Mucosa of gallbladder (tissue), 1 donor: ENCODE measurements around the gene VSTM1. TPM values are rescaled to one million over a fixed set of nuclear protein-coding genes. Genes with fewer than 3 reads are reported as not detected.
"Not testable (repeated sequence)": the region's sequence is repeated elsewhere in the genome, so short reads cannot be mapped to it uniquely, and the experiment has no call there.

Experiments used
- DNase-seq: peaks from one replicate; pipeline ENCODE4 v3.0.0-alpha.2; 2020; ENCODE audit warnings: low spot score
- total RNA-seq: library from RNA; stranded (reverse); gene quantifications from one replicate; pipeline ENCODE4 v1.2.1, GENCODE V29; 2021
- donor health status: DM: no; HTN: no; CAD: no.

Gene VSTM1
- total RNA-seq, 1 donor from 2014 or later = not detected

DNA sequence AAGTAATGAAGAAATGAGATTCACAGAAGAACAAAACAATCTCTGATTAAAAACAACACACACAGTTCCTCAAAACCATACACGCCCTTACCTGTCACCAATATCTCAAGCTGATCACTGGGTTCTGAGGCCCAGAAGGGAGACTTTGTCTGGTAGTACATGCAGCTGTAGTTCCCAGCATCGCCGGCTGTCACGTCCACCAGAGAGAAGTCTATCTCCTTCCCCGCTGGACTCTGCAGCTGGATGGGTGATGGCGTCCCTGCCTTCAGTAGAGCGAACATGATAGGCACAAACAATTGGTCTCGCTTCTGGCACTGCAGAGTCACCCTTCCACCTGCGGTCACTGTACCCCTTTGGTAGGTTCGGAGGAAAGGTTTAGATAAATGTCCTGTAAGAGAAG lies 10.1 kb upstream of the VSTM1 start:
- DNase-seq = no peak

GRCh38 chr19:54069470-54069869 lies 5.8 kb upstream of the VSTM1 start:
- DNase-seq = no peak

- no peak for DNase-seq
Measured at GRCh38 chr19:54062643-54063042, 1.1 kb downstream of the VSTM1 start.

GRCh38 chr19:54047616-54048015 lies 16.1 kb downstream of the VSTM1 start:
- no peak for DNase-seq

GRCh38 chr19:54045771-54046170 lies 17.9 kb downstream of the VSTM1 start:
- no peak for DNase-seq

DNA sequence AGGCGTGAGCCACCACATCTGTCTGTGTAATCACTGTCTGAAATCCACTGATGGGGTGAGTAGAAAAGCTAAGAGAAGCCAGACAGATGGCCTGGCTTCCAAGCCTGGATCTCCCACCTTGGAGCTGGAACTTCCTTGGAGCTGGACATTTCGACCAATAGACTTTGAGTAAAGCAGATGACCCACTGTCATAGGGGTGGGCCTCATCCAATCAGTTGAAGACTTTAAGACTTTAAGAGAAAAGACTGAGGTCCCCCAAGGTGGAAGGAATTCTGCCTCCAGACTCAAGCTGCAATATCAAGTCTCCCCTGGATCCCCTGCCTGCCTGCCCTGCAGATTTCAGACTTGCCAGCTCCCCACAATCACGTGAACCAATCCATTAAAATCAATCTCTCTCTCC lies 20.7 kb downstream of the VSTM1 start:
- no peak for DNase-seq

- no peak for DNase-seq
Measured at GRCh38 chr19:54041969-54042606, 21.6 kb downstream of the VSTM1 start.

GRCh38 chr19:54040003-54040402 lies 23.7 kb downstream of the VSTM1 start:
- no peak for DNase-seq

GRCh38 chr19:54036542-54036941 lies 27.2 kb downstream of the VSTM1 start:
- DNase-seq = not testable (repeated sequence)

GRCh38 chr19:54035215-54036178 lies 28.2 kb downstream of the VSTM1 start:
- DNase-seq = no peak

DNA sequence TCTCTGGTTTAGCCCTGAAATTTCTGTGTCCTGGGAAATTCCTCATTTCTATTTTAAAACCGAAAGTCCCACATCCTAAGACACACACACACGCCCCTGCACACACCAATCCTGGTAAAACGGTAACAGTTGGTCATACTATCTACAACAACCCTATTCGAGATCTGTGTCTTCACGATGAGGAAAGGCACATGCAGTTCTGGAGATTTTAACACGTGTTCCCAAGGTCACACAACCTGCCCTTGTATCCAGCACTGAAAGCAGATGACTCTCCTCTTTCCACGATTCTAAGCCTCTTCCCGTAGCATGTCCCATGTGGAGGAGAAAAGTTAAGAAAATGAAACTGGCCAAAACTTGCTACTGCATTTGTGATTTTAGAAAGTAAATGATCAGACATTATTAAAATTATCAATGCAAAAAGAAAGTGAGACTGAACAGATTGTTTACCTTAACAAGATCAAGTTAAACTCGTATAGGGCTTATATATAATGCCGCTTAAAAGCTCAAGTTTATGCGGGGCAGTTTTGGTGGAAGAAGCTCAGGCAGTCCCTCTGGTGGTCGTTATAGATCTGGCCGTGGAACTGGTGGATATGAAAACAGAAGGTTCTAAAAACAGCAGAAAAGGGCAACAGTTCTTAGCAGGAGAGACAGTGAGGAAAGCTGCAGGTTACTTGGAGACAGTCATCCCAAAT lies 32.7 kb downstream of the VSTM1 start:
- DNase-seq = no peak

GRCh38 chr19:54029930-54030490 lies 33.7 kb downstream of the VSTM1 start:
- DNase-seq = peak; percentile 56

DNA sequence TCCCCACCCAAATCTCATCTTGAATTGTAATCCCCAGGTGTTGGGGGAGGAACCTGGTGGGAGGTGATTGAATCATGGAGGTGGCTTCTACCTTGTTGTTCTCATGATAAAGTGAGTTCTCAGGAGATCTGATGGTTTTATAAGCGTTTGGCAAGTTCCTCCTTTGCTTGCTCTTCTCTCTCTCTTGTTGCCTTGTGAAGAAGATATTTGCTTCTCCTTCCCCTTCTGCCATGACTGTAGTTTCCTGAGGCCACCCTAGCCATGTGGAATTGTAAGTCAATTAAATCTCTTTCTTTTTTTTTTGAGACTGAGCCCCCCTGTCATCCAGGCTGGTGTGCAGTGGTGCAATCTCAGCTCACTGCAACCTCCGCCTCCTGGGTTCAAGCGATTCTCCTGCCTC lies 34.4 kb downstream of the VSTM1 start:
- DNase-seq = no peak

GRCh38 chr19:54026656-54027055 lies 37.0 kb downstream of the VSTM1 start:
- no peak for DNase-seq

DNA sequence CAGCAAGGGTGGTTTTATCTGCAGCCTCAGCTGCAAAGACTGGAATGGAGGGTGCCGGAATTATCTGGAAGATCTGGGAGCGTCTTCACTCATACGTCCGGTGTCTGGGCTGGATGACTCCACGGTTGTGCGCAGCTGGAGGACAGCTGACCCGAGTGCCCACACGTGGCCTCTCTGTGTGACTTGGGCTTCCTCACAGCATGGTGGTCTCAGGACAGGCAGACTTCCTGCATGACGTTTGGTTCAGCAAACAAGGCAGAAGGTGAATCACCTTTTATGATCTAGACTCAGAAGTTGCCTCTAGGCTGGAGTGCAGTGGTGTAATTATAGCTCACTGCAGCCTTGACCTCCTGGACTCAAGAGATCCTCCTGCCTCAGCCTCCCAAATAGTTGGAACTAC lies 39.0 kb downstream of the VSTM1 start:
- no peak for DNase-seq

GRCh38 chr19:54023191-54023590 lies 40.5 kb downstream of the VSTM1 start:
- DNase-seq = no peak

DNA sequence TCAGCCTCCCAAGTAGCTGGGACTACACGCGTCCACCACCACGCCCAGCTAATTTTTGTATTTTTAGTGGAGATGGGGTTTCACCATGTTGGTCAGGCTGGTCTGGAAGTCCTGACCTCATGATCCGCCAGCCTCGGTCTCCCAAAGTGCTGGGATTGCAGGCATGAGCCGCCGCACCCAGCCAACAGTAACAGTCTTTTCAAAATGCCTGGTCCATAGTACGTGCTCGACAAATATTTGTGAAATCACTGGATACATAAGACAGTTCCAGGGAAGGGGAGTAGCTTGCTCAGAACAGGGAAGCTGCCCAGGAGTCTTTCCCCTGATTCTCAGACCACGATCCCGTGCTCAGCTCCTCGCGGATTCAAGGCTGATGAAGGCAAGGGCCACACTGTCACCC lies 41.8 kb downstream of the VSTM1 start:
- DNase-seq = no peak

DNA sequence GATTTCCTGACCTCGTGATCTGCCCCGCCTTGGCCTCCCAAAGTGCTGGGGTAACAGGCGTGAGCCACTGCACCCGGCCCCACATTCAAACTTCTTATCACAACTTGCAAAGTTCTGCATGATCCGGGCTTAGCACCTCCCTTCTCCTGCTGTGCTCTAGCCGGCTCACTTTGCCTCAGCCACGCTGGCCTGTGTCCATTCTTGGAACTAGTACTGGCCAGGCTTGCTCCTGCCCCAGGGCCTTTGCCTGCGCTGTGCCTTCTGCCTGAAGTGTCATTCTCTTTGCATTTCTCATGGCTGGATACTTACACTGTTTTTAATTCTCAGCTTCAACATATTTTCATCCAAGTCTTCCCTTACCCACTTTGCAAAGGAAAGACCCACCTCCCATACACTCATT lies 42.3 kb downstream of the VSTM1 start:
- no peak for DNase-seq

DNA sequence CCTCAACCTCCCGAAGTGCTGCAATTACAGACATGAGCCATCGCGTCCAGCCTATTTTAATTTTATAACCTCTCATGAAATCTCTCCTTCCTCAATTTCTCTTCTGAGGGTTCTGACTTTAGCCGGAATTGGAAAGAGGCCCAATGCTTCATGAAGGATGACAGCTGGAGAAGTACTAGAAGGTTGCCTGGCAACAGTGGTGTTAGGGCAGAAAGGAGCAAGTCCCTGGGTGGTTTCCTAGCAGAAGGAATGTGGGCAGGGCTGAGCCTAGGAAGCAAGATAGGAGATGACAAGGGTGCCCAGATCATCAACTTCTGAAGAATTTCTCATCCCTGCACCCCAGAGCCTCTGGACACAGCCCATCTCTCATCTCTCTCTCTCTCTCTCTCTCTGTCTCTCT lies 46.4 kb downstream of the VSTM1 start:
- DNase-seq = no peak

GRCh38 chr19:54014920-54015560 lies 48.7 kb downstream of the VSTM1 start:
- DNase-seq = no peak

GRCh38 chr19:54013866-54014265 lies 49.8 kb downstream of the VSTM1 start:
- DNase-seq = no peak
